ENCODE data around the gene MUS81.

Gene MUS81

DNA sequence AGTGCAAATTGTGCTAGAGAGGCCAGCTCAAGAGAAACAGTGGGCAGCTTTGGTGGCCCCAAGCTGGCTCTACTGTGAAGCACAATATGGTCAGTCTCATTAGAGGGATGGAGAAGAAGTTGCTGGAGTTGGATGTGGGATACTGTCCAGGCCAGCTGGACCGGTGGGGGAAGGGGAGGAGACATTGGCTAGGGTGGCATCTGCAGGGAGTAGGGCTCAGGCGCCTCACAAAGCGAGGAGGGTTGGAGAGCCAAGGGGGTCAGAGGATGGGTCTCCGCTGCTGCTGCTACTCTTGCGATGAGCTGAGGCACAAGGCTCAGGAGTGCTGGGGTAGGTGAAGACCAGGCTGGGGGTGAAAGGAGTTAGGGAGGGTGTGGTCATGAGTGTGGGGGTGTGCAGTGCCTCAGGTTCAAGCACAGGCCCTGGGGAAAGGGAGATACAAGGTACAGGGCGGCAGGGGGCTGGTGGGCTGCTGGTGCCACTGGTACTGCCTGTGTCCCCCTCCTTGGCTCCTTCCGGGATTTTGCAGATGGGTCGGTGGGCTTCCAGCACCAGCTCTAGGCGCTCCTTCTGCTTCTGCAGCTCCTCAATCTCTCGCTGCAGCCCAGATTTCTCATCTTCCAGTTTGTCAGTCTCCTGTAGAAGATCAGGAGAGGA, 32.6 kb downstream of the MUS81 start:
- DNase-seq: no peak

DNA sequence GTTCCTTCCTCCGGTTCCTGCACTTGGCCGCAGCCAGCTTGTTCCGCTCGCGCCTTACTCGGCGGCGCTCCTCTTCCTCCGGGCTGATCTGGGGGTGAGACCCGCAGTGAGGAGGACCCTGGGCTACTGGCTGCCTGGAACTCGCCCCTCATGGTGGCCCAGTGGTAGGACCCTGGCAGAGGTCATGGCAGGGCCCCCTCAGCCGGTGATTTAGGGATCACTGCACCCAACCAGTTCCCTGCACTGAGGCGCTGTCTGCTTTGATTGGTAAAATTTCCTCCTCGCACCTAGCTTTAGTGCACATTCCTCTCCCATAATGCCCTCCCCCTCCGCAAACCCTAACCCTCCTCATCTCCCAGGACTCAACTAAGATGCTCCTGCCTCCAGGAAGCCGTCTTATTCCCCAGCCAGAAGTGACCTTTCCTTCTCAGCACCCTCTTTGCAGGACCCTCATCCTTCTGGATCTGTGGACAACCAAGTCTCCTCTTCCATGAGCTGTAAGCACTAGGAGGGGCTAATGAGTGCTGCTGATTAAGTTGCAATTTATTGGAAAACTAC, 33.9 kb downstream of the MUS81 start:
- no peak for DNase-seq

GRCh38 chr11:65895482-65895981, 35.3 kb downstream of the MUS81 start:
- no peak for DNase-seq

- DNase-seq: no peak
Observed at GRCh38 chr11:65896034-65896999, 36.1 kb downstream of the MUS81 start.

GRCh38 chr11:65897020-65897471, 36.8 kb downstream of the MUS81 start:
- no peak for DNase-seq

GRCh38 chr11:65898656-65899355, 38.6 kb downstream of the MUS81 start:
- no peak for DNase-seq

DNA sequence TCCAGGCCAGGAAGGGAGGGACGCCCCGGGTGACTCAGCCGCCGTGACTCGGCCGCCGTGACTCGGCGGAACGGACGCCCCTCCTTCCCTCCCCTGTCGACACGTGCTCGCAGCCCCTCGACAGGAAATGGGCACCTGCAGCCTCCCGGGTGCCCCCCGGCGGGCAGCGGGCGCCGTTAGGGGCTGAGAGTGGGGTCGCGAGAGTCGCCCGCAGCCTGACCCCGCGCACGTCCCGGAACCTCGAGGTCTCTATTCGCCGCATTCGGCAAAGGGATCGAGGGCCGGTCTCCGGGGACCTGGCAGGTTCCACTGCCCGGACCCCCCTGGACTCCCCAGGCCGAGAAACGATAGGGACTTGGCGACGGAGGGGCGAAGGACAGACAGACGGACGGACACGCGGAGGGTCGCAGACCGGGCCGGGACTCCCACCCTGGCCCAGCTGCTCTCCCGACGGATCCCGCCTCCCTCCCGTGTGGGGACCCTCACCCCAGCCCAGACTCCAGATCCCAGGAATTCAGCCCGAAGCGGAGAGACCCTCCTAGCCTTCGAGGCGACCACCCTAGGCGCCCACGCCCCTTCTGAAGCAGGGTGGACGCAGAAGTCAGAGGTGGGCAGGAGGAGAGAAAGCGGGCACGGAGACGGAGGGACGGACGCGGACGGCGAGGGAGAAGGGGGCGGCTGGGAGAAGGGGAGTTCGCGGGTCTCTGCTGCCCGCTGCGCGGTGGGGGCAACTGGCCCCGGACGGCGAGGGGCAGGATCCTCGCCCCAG, 39.3 kb downstream of the MUS81 start:
- no peak for DNase-seq

GRCh38 chr11:65900125-65900898, 40.1 kb downstream of the MUS81 start, which contains the start of gene FOSL1:
Gene FOSL1, minus strand, starts transcription at chr11:65900388. Its CDS starts 49 bp downstream, at chr11:65900339.
- DNase-seq: no peak

DNA sequence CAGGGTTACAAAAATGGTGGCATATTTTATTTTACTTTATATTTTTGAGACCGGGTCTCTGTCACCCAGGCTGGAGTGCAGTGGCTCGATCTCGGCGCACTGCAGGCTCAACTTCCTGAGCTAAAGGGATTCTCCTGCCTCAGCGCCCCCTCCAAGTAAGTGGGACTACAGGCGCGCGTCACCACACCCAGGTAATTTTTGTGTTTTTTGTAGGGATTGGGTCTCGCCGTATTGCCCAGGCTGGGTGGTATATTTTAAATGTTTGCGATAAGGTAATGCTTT, 40.6 kb downstream of the MUS81 start:
- no peak for DNase-seq

- no peak for DNase-seq
Observed at GRCh38 chr11:65903068-65903481, 42.8 kb downstream of the MUS81 start.

GRCh38 chr11:65903715-65904114, 43.5 kb downstream of the MUS81 start:
- no peak for DNase-seq

GRCh38 chr11:65906602-65907001, 46.4 kb downstream of the MUS81 start:
- no peak for DNase-seq

DNA sequence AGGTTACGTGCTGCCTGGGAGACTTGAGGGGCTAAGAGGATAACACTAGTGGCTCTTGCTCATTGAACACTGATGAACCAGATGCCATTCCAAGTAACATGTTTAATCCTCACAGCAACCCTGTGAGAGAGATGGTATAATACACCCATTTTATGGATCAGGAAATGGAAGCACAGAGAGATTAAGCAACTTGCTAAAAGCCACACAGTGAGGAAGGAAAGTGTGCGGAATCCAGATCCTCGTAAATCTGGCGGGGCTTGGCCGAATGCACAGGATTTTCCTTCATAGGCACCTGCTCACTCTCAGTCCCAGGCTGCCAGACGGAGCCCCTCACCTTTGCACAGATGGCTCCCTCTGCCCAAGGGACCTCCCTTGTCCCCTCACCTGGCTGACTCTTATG, 47.6 kb downstream of the MUS81 start:
- no peak for DNase-seq

- no peak for DNase-seq
Observed at GRCh38 chr11:65911682-65912568, 51.7 kb downstream of the MUS81 start.

GRCh38 chr11:65912845-65913244, 52.6 kb downstream of the MUS81 start:
- no peak for DNase-seq

- no peak for DNase-seq
Observed at GRCh38 chr11:65915101-65915820, 55.0 kb downstream of the MUS81 start.

- DNase-seq: no peak
Observed at GRCh38 chr11:65915821-65916251, 55.6 kb downstream of the MUS81 start.

All from cortex of kidney (tissue), 1 donor.